CD14-positive monocyte (primary cell): Measurements from ENCODE around the gene IL11RA. TPM values are rescaled to one million over a fixed set of nuclear protein-coding genes. Genes with fewer than 3 reads are reported as not detected.

Source experiments
- DNase-seq, 3 donors: peaks; one replicate each; pipeline ENCODE4 v3.0.0-alpha.2; 2011 to 2022
- H2AFZ ChIP-seq: 2 replicates; pipeline ENCODE4 v1.6.0; 2012; ENCODE audit warnings: mild to moderate bottlenecking, low read depth, low read length, inconsistent platforms; ENCODE audit not compliant: insufficient read depth, poor library complexity, severe bottlenecking
- H3K27ac ChIP-seq, 2 donors: 1 replicate in 1 of 2; 2 replicates in 1 of 2; pipeline ENCODE4 v1.5.1; 2012 to 2013; ENCODE audit warnings: low read length in 2 of 2, control low read depth in 1 of 2, inconsistent platforms in 1 of 2, low read depth in 1 of 2, mild to moderate bottlenecking in 1 of 2
- H3K27me3 ChIP-seq, 2 donors: one replicate each; pipeline versions ENCODE4 v1.6.0 to v1.6.1; 2011 to 2013; ENCODE audit warnings: low read length in 2 of 2; ENCODE audit not compliant: control insufficient read depth in 2 of 2, insufficient read depth in 2 of 2
- H3K36me3 ChIP-seq, 2 donors: replicated peaks in 1 of 2; 1 replicate in 1 of 2; 2 replicates in 1 of 2; pipeline versions ENCODE4 v1.5.1 to v1.6.1; 2012 to 2013; ENCODE audit warnings: low read length in 2 of 2, control low read depth in 1 of 2, inconsistent platforms in 1 of 2, mild to moderate bottlenecking in 1 of 2; ENCODE audit not compliant: insufficient read depth in 2 of 2, control insufficient read depth in 1 of 2
- H3K4me1 ChIP-seq, 2 donors: 1 replicate in 1 of 2; 2 replicates in 1 of 2; pipeline versions ENCODE4 v1.5.1 to v1.6.1; 2012 to 2013; ENCODE audit warnings: low read length in 2 of 2, control low read depth in 1 of 2, inconsistent platforms in 1 of 2, mild to moderate bottlenecking in 1 of 2, moderate library complexity in 1 of 2; ENCODE audit not compliant: insufficient read depth in 2 of 2, control insufficient read depth in 1 of 2
- H3K4me2 ChIP-seq: replicated peaks from 2 replicates; pipeline ENCODE3; 2012; ENCODE audit warnings: low read length, moderate library complexity, mild to moderate bottlenecking; ENCODE audit not compliant: poor library complexity, severe bottlenecking; ENCODE audit errors: extremely low read depth
- H3K4me3 ChIP-seq, 3 experiments: fragments of 200-600 bp in 1 of 3; sonication (generic) in 1 of 3; replicated peaks in 1 of 3; 1 replicate in 2 of 3; 2 replicates in 1 of 3; pipeline ENCODE4 v1.5.1; 2011 to 2013; ENCODE audit warnings: low read length in 3 of 3, mild to moderate bottlenecking in 3 of 3, control low read depth in 2 of 3, low read depth in 2 of 3, inconsistent platforms in 1 of 3, moderate library complexity in 1 of 3
- H3K79me2 ChIP-seq: 2 replicates; pipeline ENCODE4 v1.6.0; 2012; ENCODE audit warnings: mild to moderate bottlenecking, control low read depth, inconsistent platforms, low read length, moderate library complexity; ENCODE audit not compliant: insufficient read depth
- H3K9ac ChIP-seq: 2 replicates; pipeline ENCODE4 v1.6.0; 2017; ENCODE audit warnings: low read length, mild to moderate bottlenecking; ENCODE audit not compliant: insufficient read depth, poor library complexity, severe bottlenecking
- H3K9me3 ChIP-seq, 2 donors: replicated peaks in 1 of 2; 1 replicate in 1 of 2; 2 replicates in 1 of 2; pipeline versions ENCODE4 v1.5.1 to v1.6.1; 2012 to 2013; ENCODE audit warnings: low read length in 2 of 2, control low read depth in 1 of 2; ENCODE audit not compliant: control insufficient read depth in 1 of 2, insufficient read depth in 1 of 2
- H4K20me1 ChIP-seq: 2 replicates; pipeline ENCODE4 v1.6.0; 2012; ENCODE audit warnings: mild to moderate bottlenecking, low read length, control low read depth, moderate library complexity; ENCODE audit not compliant: insufficient read depth
- H3K27ac Mint-ChIP-seq, 7 donors: one replicate each; pipeline ENCODE4 v1.8.0; 2020; ENCODE audit warnings: mild to moderate bottlenecking in 7 of 7, mixed read lengths in 7 of 7, moderate library complexity in 6 of 7, inconsistent platforms in 2 of 7
- H3K27me3 Mint-ChIP-seq, 3 donors: one replicate each; pipeline ENCODE4 v1.8.0; 2021 to 2022; ENCODE audit warnings: low read depth in 3 of 3, mild to moderate bottlenecking in 3 of 3, mixed read lengths in 3 of 3, moderate library complexity in 3 of 3, inconsistent platforms in 1 of 3
- H3K36me3 Mint-ChIP-seq, 2 donors: one replicate each; pipeline ENCODE4 v1.8.0; 2020; ENCODE audit warnings: mixed read lengths in 2 of 2, inconsistent platforms in 1 of 2, mild to moderate bottlenecking in 1 of 2
- H3K4me1 Mint-ChIP-seq: one replicate; pipeline ENCODE4 v1.8.0; 2020; ENCODE audit warnings: mild to moderate bottlenecking, mixed read lengths
- H3K4me3 Mint-ChIP-seq, 2 donors: one replicate each; pipeline ENCODE4 v1.8.0; 2020; ENCODE audit warnings: mild to moderate bottlenecking in 2 of 2, mixed read lengths in 2 of 2, moderate library complexity in 1 of 2
- H3K9me3 Mint-ChIP-seq, 7 donors: one replicate each; pipeline ENCODE4 v1.8.0; 2020 to 2022; ENCODE audit warnings: mixed read lengths in 7 of 7, mild to moderate bottlenecking in 6 of 7, moderate library complexity in 6 of 7, inconsistent platforms in 2 of 7
- CTCF ChIP-seq: fragments of 200-600 bp; IDR thresholded peaks from one replicate; pipeline ENCODE4 v1.8.0; 2022; ENCODE audit warnings: antibody characterized with exemption, mild to moderate bottlenecking
- WGBS: methylation state at CpG from one replicate; pipeline ENCODE4 v1.1.5; 2013; ENCODE audit warnings: missing lambda C conversion rate; ENCODE audit not compliant: insufficient coverage; 5-methylcytosine and 5-hydroxymethylcytosine counted together
- intact Hi-C, 2 donors: fragments of 100-400 bp; cut with micrococcal nuclease; formaldehyde crosslinking; loops; one replicate each; pipeline versions ENCODE4 v1.15.0 to v1.15.1; 2023
- polyA plus RNA-seq, 3 donors: library from polyadenylated mRNA; depleted of rRNA in 1 of 3; unstranded in 2 of 3; stranded (reverse) in 1 of 3; fragments of 300-500 nt in 2 of 3; fragments of >200 nt in 1 of 3; fragmentation: Illumina TruSeq in 2 of 3; gene quantifications; 1 replicate in 2 of 3; 2 replicates in 1 of 3; pipeline ENCODE4 v1.2.3, GENCODE V29; 2012 to 2021

IL11RA gene
- polyA plus RNA-seq, 3 donors: 2.8 to 39.1 (median 4.1) TPM

DNA sequence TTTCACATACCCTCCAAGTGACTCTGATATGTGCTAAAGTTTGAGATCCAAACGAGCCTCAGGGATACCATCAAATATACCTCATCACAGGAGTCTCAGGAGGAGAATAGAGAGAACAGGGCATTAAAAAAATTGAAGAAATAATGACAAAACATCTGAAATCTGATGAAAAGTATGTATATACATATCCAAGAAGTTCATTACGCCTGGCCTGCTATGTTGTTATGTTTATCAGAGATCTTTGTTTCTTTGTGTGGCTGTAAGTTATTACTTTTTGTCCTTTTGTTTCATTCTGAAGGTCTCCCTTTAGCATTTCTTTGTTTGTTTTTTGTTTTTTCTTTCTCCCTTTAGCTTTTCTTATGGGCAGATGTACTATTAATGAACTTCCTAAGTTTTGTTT lies 41.6 kb downstream of the IL11RA start:
- Mint-ChIP-seq H3K4me3 (no peak overlapping the region), H3K9me3 (peaks cover 0 to 1% (median 0%) of the 10 kb centered on the region in 7 donors), H3K36me3 (no peaks in the 10 kb centered on the region), H3K27ac (no peak overlapping the region), H3K4me1 (peaks cover 19% of the 10 kb centered on the region), H3K27me3 (peaks cover 0 to 5% (median 2%) of the 10 kb centered on the region in 3 donors)
- no peak for DNase-seq
- no peaks in the 10 kb centered on the region for H3K9me3 ChIP-seq
- no peak overlapping the region for H3K27ac ChIP-seq
- no CpG with 5 or more reads among the region's 2 CpGs for WGBS
- H4K20me1 ChIP-seq: no peaks in the 10 kb centered on the region
- intact Hi-C loops: no loop called here
- no peak for TF ChIP-seq CTCF
- H3K9ac ChIP-seq: no peak overlapping the region
- H3K79me2 ChIP-seq: no peaks in the 10 kb centered on the region
- H3K4me2 ChIP-seq: no peak overlapping the region
- H3K36me3 ChIP-seq: no peaks in the 10 kb centered on the region
- H3K27me3 ChIP-seq: no peaks in the 10 kb centered on the region
- no peak overlapping the region for H3K4me3 ChIP-seq
- no peak overlapping the region for H2AFZ ChIP-seq
- H3K4me1 ChIP-seq: peaks cover 17 to 21% of the 10 kb centered on the region in 2 donors

- Histone ChIP-seq H3K36me3 (no peaks in the 10 kb centered on the region), H3K27ac (no peak overlapping the region), H3K27me3 (peaks cover 0 to 2% of the 10 kb centered on the region in 2 donors), H3K79me2 (no peaks in the 10 kb centered on the region), H3K9ac (no peak overlapping the region), H3K4me3 (no peak overlapping the region), H3K4me1 (peaks cover 17 to 21% of the 10 kb centered on the region in 2 donors), H4K20me1 (no peaks in the 10 kb centered on the region), H3K4me2 (no peak overlapping the region), H3K9me3 (no peaks in the 10 kb centered on the region), H2AFZ (no peak overlapping the region)
- Mint-ChIP-seq H3K27me3 (peaks cover 0 to 7% (median 2%) of the 10 kb centered on the region in 3 donors), H3K9me3 (peaks cover 0 to 1% (median 0%) of the 10 kb centered on the region in 7 donors), H3K4me1 (peaks cover 19% of the 10 kb centered on the region), H3K36me3 (no peaks in the 10 kb centered on the region), H3K27ac (no peak overlapping the region), H3K4me3 (no peak overlapping the region)
- intact Hi-C loops: no loop called here
- TF ChIP-seq CTCF: no peak
- DNase-seq: no peak
Observed at GRCh38 chr9:34694811-34695210, 42.8 kb downstream of the IL11RA start.
